ENCODE results near the gene IKZF1.

Gene IKZF1

DNA sequence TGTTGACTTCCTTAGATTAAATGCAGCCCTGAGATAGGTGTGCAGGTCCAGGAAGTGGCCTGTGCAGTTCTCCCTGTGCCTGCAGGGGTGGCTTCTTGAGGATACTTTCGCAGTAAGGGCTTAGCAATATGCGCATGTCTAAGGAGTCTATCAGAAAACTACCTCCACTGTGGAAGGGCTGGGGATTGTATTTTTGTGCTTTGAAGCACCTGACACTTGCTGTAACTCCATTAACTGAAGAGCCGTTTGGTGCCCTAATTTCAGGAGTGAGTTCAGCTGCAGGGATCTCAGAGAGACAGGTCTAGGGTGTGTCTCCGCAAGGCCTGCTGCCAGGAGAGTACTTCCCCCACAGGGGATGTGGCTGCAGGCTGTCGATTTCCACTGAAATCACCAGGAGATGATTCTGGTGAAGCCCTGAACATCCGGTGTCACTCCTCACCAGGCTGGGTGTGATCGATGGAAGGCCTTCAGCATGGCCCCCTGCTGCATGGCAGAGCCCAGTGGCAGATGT, 35.5 kb downstream of the IKZF1 start:
- Histone ChIP-seq H3K27me3 (ENCODE audit: insufficient read depth, low read depth, severe bottlenecking) (no peaks in the 10 kb centered on the region), H3K36me3 (no peaks in the 10 kb centered on the region), H3K4me3 (ENCODE audit: low read depth, low read length) (no peak overlapping the region), H3K27ac (no peak overlapping the region), H3K9me3 (ENCODE audit: severe bottlenecking) (no peaks in the 10 kb centered on the region)
- TF ChIP-seq, protein P1, sequence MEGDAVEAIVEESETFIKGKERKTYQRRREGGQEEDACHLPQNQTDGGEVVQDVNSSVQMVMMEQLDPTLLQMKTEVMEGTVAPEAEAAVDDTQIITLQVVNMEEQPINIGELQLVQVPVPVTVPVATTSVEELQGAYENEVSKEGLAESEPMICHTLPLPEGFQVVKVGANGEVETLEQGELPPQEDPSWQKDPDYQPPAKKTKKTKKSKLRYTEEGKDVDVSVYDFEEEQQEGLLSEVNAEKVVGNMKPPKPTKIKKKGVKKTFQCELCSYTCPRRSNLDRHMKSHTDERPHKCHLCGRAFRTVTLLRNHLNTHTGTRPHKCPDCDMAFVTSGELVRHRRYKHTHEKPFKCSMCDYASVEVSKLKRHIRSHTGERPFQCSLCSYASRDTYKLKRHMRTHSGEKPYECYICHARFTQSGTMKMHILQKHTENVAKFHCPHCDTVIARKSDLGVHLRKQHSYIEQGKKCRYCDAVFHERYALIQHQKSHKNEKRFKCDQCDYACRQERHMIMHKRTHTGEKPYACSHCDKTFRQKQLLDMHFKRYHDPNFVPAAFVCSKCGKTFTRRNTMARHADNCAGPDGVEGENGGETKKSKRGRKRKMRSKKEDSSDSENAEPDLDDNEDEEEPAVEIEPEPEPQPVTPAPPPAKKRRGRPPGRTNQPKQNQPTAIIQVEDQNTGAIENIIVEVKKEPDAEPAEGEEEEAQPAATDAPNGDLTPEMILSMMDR (IDR thresholded peaks at IDR 0.05; ENCODE audit: low read depth, low read length): no peak
- DNase-seq: no peak

DNA sequence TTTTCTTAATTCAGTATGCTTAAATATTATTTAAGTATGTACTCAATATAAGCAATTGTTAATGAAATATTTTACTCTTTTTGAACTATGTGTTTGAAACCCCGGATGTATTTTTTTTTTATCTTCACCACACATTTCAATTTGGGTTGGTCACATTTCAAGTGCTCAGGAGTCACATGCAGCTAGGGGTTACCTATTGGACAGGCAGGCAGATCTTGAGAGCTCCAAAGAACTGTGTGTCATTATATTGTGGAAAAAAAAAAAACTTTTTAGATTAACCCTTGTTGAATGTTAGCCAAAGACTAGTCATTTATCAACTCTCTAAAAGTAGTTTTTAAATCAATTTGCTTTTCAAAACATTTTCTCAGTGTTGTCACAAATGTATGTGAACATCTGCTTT, 37.2 kb downstream of the IKZF1 start:
- Histone ChIP-seq H3K9me3 (ENCODE audit: severe bottlenecking) (no peaks in the 10 kb centered on the region), H3K27me3 (ENCODE audit: insufficient read depth, low read depth, severe bottlenecking) (no peaks in the 10 kb centered on the region), H3K4me3 (ENCODE audit: low read depth, low read length) (no peak overlapping the region), H3K36me3 (no peaks in the 10 kb centered on the region), H3K27ac (no peak overlapping the region)
- DNase-seq: no peak
- TF ChIP-seq, protein P1 (IDR thresholded peaks at IDR 0.05; ENCODE audit: low read depth, low read length): no peak

GRCh38 chr7:50342616-50343114, 38.1 kb downstream of the IKZF1 start:
- H3K9me3 ChIP-seq (ENCODE audit: severe bottlenecking): no peaks in the 10 kb centered on the region
- TF ChIP-seq, protein P1 (IDR thresholded peaks at IDR 0.05; ENCODE audit: low read depth, low read length): no peak
- H3K36me3 ChIP-seq: no peaks in the 10 kb centered on the region
- DNase-seq: no peak
- no peaks in the 10 kb centered on the region for H3K27me3 ChIP-seq (ENCODE audit: insufficient read depth, low read depth, severe bottlenecking)
- H3K27ac ChIP-seq: no peak overlapping the region
- H3K4me3 ChIP-seq (ENCODE audit: low read depth, low read length): no peak overlapping the region

GRCh38 chr7:50346545-50347497, 42.3 kb downstream of the IKZF1 start:
- no peak for DNase-seq
- no peak overlapping the region for H3K4me3 ChIP-seq (ENCODE audit: low read depth, low read length)
- TF ChIP-seq, protein P1 (IDR thresholded peaks at IDR 0.05; ENCODE audit: low read depth, low read length): no peak
- H3K9me3 ChIP-seq (ENCODE audit: severe bottlenecking): no peaks in the 10 kb centered on the region
- no peaks in the 10 kb centered on the region for H3K36me3 ChIP-seq
- no peaks in the 10 kb centered on the region for H3K27me3 ChIP-seq (ENCODE audit: insufficient read depth, low read depth, severe bottlenecking)
- H3K27ac ChIP-seq: no peak overlapping the region

DNA sequence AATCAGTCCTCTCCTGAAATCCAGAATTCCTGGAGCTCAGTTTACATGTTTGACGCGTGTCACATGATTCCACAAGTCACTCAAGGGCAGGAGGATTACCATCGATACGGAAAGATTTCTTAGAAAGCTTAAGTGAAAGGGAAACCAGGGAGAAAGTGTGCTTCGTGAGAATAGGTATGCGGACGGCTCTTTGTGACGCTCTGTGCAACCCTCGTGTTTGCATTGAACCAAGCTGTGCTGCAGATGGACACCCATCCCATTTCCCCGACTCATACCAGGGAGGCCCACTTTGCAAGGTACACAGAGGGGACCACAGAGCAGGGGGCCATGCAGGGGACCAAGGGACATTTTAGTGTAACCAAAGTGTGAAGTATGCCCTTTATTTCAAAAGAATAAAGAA, 43.2 kb downstream of the IKZF1 start:
- no peaks in the 10 kb centered on the region for H3K27me3 ChIP-seq (ENCODE audit: insufficient read depth, low read depth, severe bottlenecking)
- DNase-seq: no peak
- H3K27ac ChIP-seq: no peak overlapping the region
- TF ChIP-seq, protein P1 (IDR thresholded peaks at IDR 0.05; ENCODE audit: low read depth, low read length): no peak
- no peaks in the 10 kb centered on the region for H3K9me3 ChIP-seq (ENCODE audit: severe bottlenecking)
- H3K36me3 ChIP-seq: no peaks in the 10 kb centered on the region
- no peak overlapping the region for H3K4me3 ChIP-seq (ENCODE audit: low read depth, low read length)

Measured in WERI-Rb-1 (cell line).